Panc1 (cell line): Measurements from ENCODE around the gene PRMT3. TPM values are rescaled to one million over a fixed set of nuclear protein-coding genes. Genes with fewer than 3 reads are reported as not detected.
"Not testable (repeated sequence)": the region's sequence is repeated elsewhere in the genome, so short reads cannot be mapped to it uniquely, and the experiment has no call there.

ENCODE experiments used
- ATAC-seq: fragments of 200-7000 bp; cut with Tn5 transposase; 2 replicates; pipeline ENCODE4 v1.9.1; 2020; ENCODE audit warnings: mild to moderate bottlenecking, moderate library complexity
- BruUV-seq: library from RNA; stranded (reverse); fragments of 400-500 nt; replicated peaks from 2 replicates; lab custom pipeline; 2021; lab: Mats Ljungman, UMichigan
- CTCF ChIA-PET: fragments of 300-600 bp; sonication (Branson Sonifier 250); formaldehyde crosslinking; loops from one replicate; lab custom pipeline; 2022; ENCODE audit warnings: antibody characterized with exemption; lab: Charles Lee
- POLR2A ChIA-PET: fragments of 300-600 bp; sonication (Branson Sonifier 250); formaldehyde crosslinking; loops from one replicate; lab custom pipeline; 2022; ENCODE audit warnings: antibody characterized with exemption; lab: Charles Lee
- DNase-seq: peaks from one replicate; pipeline ENCODE4 v3.0.0-alpha.2; 2010; ENCODE audit warnings: low read depth, low spot score
- H3K27ac ChIP-seq: 2 replicates; pipeline ENCODE4 v1.5.1; 2011; ENCODE audit warnings: mild to moderate bottlenecking, low read length, inconsistent platforms
- H3K27me3 ChIP-seq: fragments of 200-500 bp; sonication (Bioruptor generic); 2 replicates; pipeline ENCODE4 v1.6.0; 2014; ENCODE audit warnings: low read length, inconsistent platforms; ENCODE audit not compliant: control insufficient read depth, insufficient read depth
- H3K36me3 ChIP-seq: fragments of 200-500 bp; sonication (Bioruptor generic); 2 replicates; pipeline ENCODE4 v1.5.1; 2014; ENCODE audit warnings: inconsistent platforms, mild to moderate bottlenecking, low read length, moderate library complexity; ENCODE audit not compliant: control insufficient read depth, insufficient read depth
- H3K4me1 ChIP-seq: 2 replicates; pipeline ENCODE4 v1.5.1; 2011; ENCODE audit warnings: inconsistent platforms, mild to moderate bottlenecking, low read length, moderate library complexity; ENCODE audit not compliant: control insufficient read depth, insufficient read depth
- H3K4me3 ChIP-seq, 2 experiments: 2 replicates each; pipeline ENCODE4 v1.5.1; 2011 to 2012; ENCODE audit warnings: low read depth in 2 of 2, low read length in 2 of 2, mild to moderate bottlenecking in 2 of 2, inconsistent platforms in 1 of 2, moderate library complexity in 1 of 2
- H3K9me3 ChIP-seq: fragments of 200-500 bp; sonication (Bioruptor generic); 2 replicates; pipeline ENCODE4 v1.5.1; 2014; ENCODE audit warnings: low read depth, mild to moderate bottlenecking, inconsistent platforms, low read length, moderate library complexity; ENCODE audit not compliant: control insufficient read depth, insufficient read depth
- POLR2AphosphoS5 ChIP-seq: IDR thresholded peaks from 2 replicates; pipeline ENCODE4 v1.6.1; 2012; ENCODE audit warnings: mild to moderate bottlenecking, low read depth, low read length, moderate library complexity
- SIN3A ChIP-seq: IDR thresholded peaks from 2 replicates; pipeline ENCODE4 v1.6.1; 2012; ENCODE audit warnings: low read depth, mild to moderate bottlenecking, low read length, moderate library complexity, borderline replicate concordance; ENCODE audit not compliant: insufficient read depth
- TCF7L2 ChIP-seq: IDR thresholded peaks from 2 replicates; pipeline ENCODE4 v1.6.1; 2011; ENCODE audit warnings: mild to moderate bottlenecking, low read depth, low read length, inconsistent platforms
- in situ Hi-C: cut with HindIII; loops from 2 replicates; pipeline ENCODE4 v1.10.0; 2016; ENCODE audit warnings: low sequenced_read_pairs, low pct_unique_long_range_greater_than_20kb
- intact Hi-C: fragments of 100-400 bp; cut with micrococcal nuclease; formaldehyde crosslinking; loops from one replicate; pipeline ENCODE4 v1.10.0; 2022; ENCODE audit not compliant: unreplicated experiment
- total RNA-seq: library from RNA; stranded (reverse); gene quantifications from one replicate; pipeline ENCODE4 v1.2.1, GENCODE V29; 2021; ENCODE audit not compliant: unreplicated experiment
- TF ChIP-seq, protein P1 (sequence below): fragments of 450-650 bp; IDR thresholded peaks from 2 replicates; pipeline ENCODE4 v1.5.1; 2017; ENCODE audit warnings: mild to moderate bottlenecking
- TF ChIP-seq, protein P2 (sequence below), 2 experiments: IDR thresholded peaks; 2 replicates each; pipeline ENCODE4 v1.6.1; 2011 to 2012; ENCODE audit warnings: low read depth in 2 of 2, control low read depth in 1 of 2, low read length in 1 of 2, mild to moderate bottlenecking in 1 of 2, moderate library complexity in 1 of 2; ENCODE audit not compliant: insufficient read depth in 1 of 2

The PRMT3 gene
- total RNA-seq, 1 experiment from 2014 or later, result 31.2 TPM

DNA sequence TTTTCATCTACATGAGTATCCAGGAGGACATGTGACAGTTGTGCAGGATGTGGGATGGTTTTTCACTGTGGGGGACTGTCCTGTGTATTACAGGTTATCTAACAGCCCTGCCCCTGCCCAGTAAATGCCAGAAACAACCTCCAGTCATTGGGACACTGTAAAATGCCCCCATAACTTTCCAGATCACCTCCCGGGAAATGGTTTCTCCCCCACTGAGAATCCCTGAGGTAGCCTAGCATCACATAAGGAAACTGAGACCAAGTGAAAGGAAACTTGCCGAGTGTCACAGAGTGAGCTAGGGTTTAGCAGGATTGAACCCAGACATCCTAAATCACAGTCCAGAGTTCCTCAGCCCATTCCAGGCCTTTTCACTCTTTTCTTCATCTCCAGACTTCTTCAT lies 163.6 kb downstream of the PRMT3 start:
- ChIA-PET CTCF (no interaction called here), POLR2A (no interaction called here)
- H3K36me3 ChIP-seq, result no peaks in the 10 kb centered on the region
- no peak overlapping the region for H3K27ac ChIP-seq
- in situ Hi-C loops (no loop called here), intact Hi-C loops (no loop called here)
- H3K4me3 ChIP-seq, result no peak overlapping the region
- TF ChIP-seq SIN3A (no peak), TCF7L2 (no peak), POLR2AphosphoS5 (no peak)
- TF ChIP-seq, protein P1, sequence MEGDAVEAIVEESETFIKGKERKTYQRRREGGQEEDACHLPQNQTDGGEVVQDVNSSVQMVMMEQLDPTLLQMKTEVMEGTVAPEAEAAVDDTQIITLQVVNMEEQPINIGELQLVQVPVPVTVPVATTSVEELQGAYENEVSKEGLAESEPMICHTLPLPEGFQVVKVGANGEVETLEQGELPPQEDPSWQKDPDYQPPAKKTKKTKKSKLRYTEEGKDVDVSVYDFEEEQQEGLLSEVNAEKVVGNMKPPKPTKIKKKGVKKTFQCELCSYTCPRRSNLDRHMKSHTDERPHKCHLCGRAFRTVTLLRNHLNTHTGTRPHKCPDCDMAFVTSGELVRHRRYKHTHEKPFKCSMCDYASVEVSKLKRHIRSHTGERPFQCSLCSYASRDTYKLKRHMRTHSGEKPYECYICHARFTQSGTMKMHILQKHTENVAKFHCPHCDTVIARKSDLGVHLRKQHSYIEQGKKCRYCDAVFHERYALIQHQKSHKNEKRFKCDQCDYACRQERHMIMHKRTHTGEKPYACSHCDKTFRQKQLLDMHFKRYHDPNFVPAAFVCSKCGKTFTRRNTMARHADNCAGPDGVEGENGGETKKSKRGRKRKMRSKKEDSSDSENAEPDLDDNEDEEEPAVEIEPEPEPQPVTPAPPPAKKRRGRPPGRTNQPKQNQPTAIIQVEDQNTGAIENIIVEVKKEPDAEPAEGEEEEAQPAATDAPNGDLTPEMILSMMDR, result no peak
- no peaks in the 10 kb centered on the region for H3K9me3 ChIP-seq
- no peaks in the 10 kb centered on the region for H3K4me1 ChIP-seq
- H3K27me3 ChIP-seq, result no peaks in the 10 kb centered on the region
- ATAC-seq (no peak), DNase-seq (no peak)
- BruUV-seq, result no TSS peak

DNA sequence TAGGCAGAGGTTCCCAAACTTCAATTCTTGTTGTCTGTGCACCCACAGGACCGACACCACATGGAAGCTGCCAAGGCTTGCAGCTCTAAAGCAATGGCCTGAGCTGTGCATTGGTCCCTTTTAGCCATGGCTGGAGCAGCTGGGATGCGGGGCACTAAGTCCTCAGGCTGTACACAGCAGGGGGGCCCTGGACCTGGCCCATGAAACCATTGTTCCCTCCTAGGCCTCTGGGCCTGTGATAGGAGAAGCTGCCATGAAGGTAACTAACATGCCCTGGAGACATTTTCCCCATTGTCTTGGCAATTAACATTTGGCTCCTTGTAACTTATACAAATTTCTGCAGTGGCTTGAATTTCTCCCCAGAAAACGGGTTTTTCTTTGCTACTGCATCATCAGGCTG lies 168.3 kb downstream of the PRMT3 start:
- no peak overlapping the region for H3K27ac ChIP-seq
- no peaks in the 10 kb centered on the region for H3K36me3 ChIP-seq
- no peak overlapping the region for H3K4me3 ChIP-seq
- CTCF ChIA-PET, result no interaction called here
- in situ Hi-C loops (no loop called here), intact Hi-C loops (no loop called here)
- BruUV-seq, result no TSS peak
- TF ChIP-seq POLR2AphosphoS5, result no peak
- no peak for TF ChIP-seq SIN3A
- TF ChIP-seq, protein P1, result no peak
- TF ChIP-seq, protein P2, sequence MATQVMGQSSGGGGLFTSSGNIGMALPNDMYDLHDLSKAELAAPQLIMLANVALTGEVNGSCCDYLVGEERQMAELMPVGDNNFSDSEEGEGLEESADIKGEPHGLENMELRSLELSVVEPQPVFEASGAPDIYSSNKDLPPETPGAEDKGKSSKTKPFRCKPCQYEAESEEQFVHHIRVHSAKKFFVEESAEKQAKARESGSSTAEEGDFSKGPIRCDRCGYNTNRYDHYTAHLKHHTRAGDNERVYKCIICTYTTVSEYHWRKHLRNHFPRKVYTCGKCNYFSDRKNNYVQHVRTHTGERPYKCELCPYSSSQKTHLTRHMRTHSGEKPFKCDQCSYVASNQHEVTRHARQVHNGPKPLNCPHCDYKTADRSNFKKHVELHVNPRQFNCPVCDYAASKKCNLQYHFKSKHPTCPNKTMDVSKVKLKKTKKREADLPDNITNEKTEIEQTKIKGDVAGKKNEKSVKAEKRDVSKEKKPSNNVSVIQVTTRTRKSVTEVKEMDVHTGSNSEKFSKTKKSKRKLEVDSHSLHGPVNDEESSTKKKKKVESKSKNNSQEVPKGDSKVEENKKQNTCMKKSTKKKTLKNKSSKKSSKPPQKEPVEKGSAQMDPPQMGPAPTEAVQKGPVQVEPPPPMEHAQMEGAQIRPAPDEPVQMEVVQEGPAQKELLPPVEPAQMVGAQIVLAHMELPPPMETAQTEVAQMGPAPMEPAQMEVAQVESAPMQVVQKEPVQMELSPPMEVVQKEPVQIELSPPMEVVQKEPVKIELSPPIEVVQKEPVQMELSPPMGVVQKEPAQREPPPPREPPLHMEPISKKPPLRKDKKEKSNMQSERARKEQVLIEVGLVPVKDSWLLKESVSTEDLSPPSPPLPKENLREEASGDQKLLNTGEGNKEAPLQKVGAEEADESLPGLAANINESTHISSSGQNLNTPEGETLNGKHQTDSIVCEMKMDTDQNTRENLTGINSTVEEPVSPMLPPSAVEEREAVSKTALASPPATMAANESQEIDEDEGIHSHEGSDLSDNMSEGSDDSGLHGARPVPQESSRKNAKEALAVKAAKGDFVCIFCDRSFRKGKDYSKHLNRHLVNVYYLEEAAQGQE (IDR thresholded peaks at IDR 0.05; ENCODE audit: insufficient read depth in 1 of 2, low read depth in 2 of 2, low read length in 1 of 2), result no peak
- TF ChIP-seq TCF7L2, result no peak
- ATAC-seq, result no peak
- no peaks in the 10 kb centered on the region for H3K4me1 ChIP-seq
- H3K27me3 ChIP-seq, result peaks cover 7% of the 10 kb centered on the region
- H3K9me3 ChIP-seq, result no peaks in the 10 kb centered on the region
- DNase-seq, result no peak
- POLR2A ChIA-PET, result no interaction called here

- H3K4me3 ChIP-seq, DNase-seq, POLR2A ChIA-PET: not testable (repeated sequence)
Observed at GRCh38 chr11:20556396-20556795, 168.9 kb downstream of the PRMT3 start.

More at GRCh38 chr11:20556396-20556795, 168.9 kb downstream of the PRMT3 start:
- H3K27me3 ChIP-seq, ATAC-seq, H3K9me3 ChIP-seq, in situ Hi-C loops, CTCF ChIA-PET, H3K36me3 ChIP-seq, intact Hi-C loops, BruUV-seq, H3K27ac ChIP-seq, H3K4me1 ChIP-seq: not testable (repeated sequence)
